ENCODE measurements around the gene PCDHGA2.

- TF ChIP-seq CTCF (IDR thresholded peaks at IDR 0.05; ENCODE audit: insufficient read depth, low read length) (no peak), POLR2AphosphoS5 (IDR thresholded peaks at IDR 0.05; ENCODE audit: low read depth) (no peak)
- TF ChIP-seq, protein P1, sequence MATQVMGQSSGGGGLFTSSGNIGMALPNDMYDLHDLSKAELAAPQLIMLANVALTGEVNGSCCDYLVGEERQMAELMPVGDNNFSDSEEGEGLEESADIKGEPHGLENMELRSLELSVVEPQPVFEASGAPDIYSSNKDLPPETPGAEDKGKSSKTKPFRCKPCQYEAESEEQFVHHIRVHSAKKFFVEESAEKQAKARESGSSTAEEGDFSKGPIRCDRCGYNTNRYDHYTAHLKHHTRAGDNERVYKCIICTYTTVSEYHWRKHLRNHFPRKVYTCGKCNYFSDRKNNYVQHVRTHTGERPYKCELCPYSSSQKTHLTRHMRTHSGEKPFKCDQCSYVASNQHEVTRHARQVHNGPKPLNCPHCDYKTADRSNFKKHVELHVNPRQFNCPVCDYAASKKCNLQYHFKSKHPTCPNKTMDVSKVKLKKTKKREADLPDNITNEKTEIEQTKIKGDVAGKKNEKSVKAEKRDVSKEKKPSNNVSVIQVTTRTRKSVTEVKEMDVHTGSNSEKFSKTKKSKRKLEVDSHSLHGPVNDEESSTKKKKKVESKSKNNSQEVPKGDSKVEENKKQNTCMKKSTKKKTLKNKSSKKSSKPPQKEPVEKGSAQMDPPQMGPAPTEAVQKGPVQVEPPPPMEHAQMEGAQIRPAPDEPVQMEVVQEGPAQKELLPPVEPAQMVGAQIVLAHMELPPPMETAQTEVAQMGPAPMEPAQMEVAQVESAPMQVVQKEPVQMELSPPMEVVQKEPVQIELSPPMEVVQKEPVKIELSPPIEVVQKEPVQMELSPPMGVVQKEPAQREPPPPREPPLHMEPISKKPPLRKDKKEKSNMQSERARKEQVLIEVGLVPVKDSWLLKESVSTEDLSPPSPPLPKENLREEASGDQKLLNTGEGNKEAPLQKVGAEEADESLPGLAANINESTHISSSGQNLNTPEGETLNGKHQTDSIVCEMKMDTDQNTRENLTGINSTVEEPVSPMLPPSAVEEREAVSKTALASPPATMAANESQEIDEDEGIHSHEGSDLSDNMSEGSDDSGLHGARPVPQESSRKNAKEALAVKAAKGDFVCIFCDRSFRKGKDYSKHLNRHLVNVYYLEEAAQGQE (IDR thresholded peaks at IDR 0.05; ENCODE audit: insufficient replicate concordance, low read depth), result no peak
Observed at GRCh38 chr5:141355641-141356040, 17.1 kb downstream of the PCDHGA2 start.

Data from HL-60 (cell line).